IMR-90 (cell line): ENCODE data around the gene MTREX. TPM values are rescaled to one million over a fixed set of nuclear protein-coding genes. Genes with fewer than 3 reads are reported as not detected.

Experiments
- ATAC-seq: fragments of 200-7000 bp; cut with Tn5 transposase; 2 replicates; pipeline ENCODE4 v1.9.1; 2020; ENCODE audit warnings: low read depth, mild to moderate bottlenecking, moderate library complexity
- BruUV-seq: library from RNA; stranded (reverse); fragments of 400-500 nt; replicated peaks from 2 replicates; lab custom pipeline; 2021; lab: Mats Ljungman, UMichigan
- CTCF ChIA-PET: fragments of 300-600 bp; formaldehyde crosslinking; extraction: SDS; loops from one replicate; lab custom pipeline; 2021; ENCODE audit warnings: antibody characterized with exemption; lab: Yijun Ruan, JAX
- POLR2A ChIA-PET: fragments of 300-600 bp; sonication (Branson Sonifier 250); formaldehyde crosslinking; loops from one replicate; lab custom pipeline; 2022; ENCODE audit warnings: antibody characterized with exemption; ENCODE audit not compliant: unreplicated experiment; lab: Charles Lee
- DNase-seq: peaks from one replicate; pipeline ENCODE4 v3.0.0; 2013
- H2AFZ ChIP-seq: replicated peaks from 2 replicates; pipeline ENCODE3; 2013; ENCODE audit warnings: low read length, mild to moderate bottlenecking; ENCODE audit not compliant: poor library complexity
- H2AK5ac ChIP-seq: 2 replicates; pipeline ENCODE4 v1.6.1; 2013; ENCODE audit warnings: low read depth, low read length, inconsistent platforms
- H2AK9ac ChIP-seq: replicated peaks from 2 replicates; pipeline ENCODE3; 2013; ENCODE audit warnings: mild to moderate bottlenecking, low read depth, low read length, moderate library complexity; ENCODE audit not compliant: poor library complexity
- H2BK120ac ChIP-seq: 2 replicates; pipeline ENCODE4 v1.6.1; 2013; ENCODE audit warnings: low read depth, low read length, inconsistent platforms
- H2BK15ac ChIP-seq: 3 replicates; pipeline ENCODE4 v1.6.1; 2013; ENCODE audit warnings: low read depth, low read length, inconsistent platforms
- H2BK20ac ChIP-seq: 2 replicates; pipeline ENCODE4 v1.6.1; 2013; ENCODE audit warnings: low read depth, mild to moderate bottlenecking, inconsistent platforms, low read length, moderate library complexity
- H2BK5ac ChIP-seq: 2 replicates; pipeline ENCODE4 v1.6.1; 2013; ENCODE audit warnings: mild to moderate bottlenecking, low read depth, low read length, inconsistent platforms; ENCODE audit not compliant: poor library complexity, severe bottlenecking
- H3K14ac ChIP-seq: replicated peaks from 2 replicates; pipeline ENCODE4 v1.6.1; 2013; ENCODE audit warnings: low read depth, low read length, inconsistent platforms
- H3K18ac ChIP-seq: 2 replicates; pipeline ENCODE4 v1.6.1; 2013; ENCODE audit warnings: low read depth, low read length, control low read depth
- H3K23ac ChIP-seq: 2 replicates; pipeline ENCODE4 v1.6.1; 2013; ENCODE audit warnings: low read depth, low read length, inconsistent platforms
- H3K27ac ChIP-seq: 2 replicates; pipeline ENCODE4 v1.5.1; 2013; ENCODE audit warnings: mild to moderate bottlenecking, control low read depth, low read length; ENCODE audit not compliant: insufficient read depth
- H3K27me3 ChIP-seq: 2 replicates; pipeline ENCODE4 v1.6.1; 2013; ENCODE audit warnings: low read length; ENCODE audit not compliant: control insufficient read depth, insufficient read depth
- H3K36me3 ChIP-seq: 2 replicates; pipeline ENCODE4 v1.6.1; 2013; ENCODE audit warnings: low read length, mixed read lengths; ENCODE audit not compliant: control insufficient read depth, insufficient read depth
- H3K4ac ChIP-seq: 2 replicates; pipeline ENCODE4 v1.6.1; 2013; ENCODE audit warnings: low read depth, low read length, inconsistent platforms
- H3K4me1 ChIP-seq: 2 replicates; pipeline ENCODE4 v1.6.1; 2013; ENCODE audit warnings: low read length, mixed read lengths; ENCODE audit not compliant: control insufficient read depth, insufficient read depth
- H3K4me2 ChIP-seq: 2 replicates; pipeline ENCODE4 v1.6.1; 2013; ENCODE audit warnings: low read depth, mild to moderate bottlenecking, control low read depth, low read length, moderate library complexity
- H3K4me3 ChIP-seq: 2 replicates; pipeline ENCODE4 v1.5.1; 2013; ENCODE audit warnings: low read depth, mild to moderate bottlenecking, control low read depth, low read length, moderate library complexity; ENCODE audit not compliant: insufficient read depth
- H3K56ac ChIP-seq: 2 replicates; pipeline ENCODE4 v1.6.1; 2013; ENCODE audit warnings: low read length, inconsistent platforms; ENCODE audit not compliant: insufficient read depth; ENCODE audit errors: extremely low read depth
- H3K79me1 ChIP-seq, 2 experiments: 2 replicates each; pipeline ENCODE4 v1.6.1; 2013; ENCODE audit warnings: low read length in 2 of 2, inconsistent platforms in 1 of 2, low read depth in 1 of 2
- H3K9ac ChIP-seq: 2 replicates; pipeline ENCODE4 v1.6.1; 2013; ENCODE audit warnings: low read depth, low read length, control low read depth
- H3K9me1 ChIP-seq: 2 replicates; pipeline ENCODE4 v1.6.1; 2013; ENCODE audit warnings: low read length, inconsistent platforms; ENCODE audit not compliant: insufficient read depth
- H3K9me3 ChIP-seq: 2 replicates; pipeline ENCODE4 v1.6.1; 2013; ENCODE audit warnings: low read length; ENCODE audit not compliant: control insufficient read depth, insufficient read depth
- H4K20me1 ChIP-seq: 2 replicates; pipeline ENCODE4 v1.6.1; 2013; ENCODE audit warnings: low read length, inconsistent platforms; ENCODE audit not compliant: insufficient read depth
- H4K5ac ChIP-seq: 2 replicates; pipeline ENCODE4 v1.6.1; 2013; ENCODE audit warnings: mild to moderate bottlenecking, low read depth, low read length, control low read depth
- H4K8ac ChIP-seq, 2 experiments: 2 replicates each; pipeline ENCODE4 v1.6.1; 2013; ENCODE audit warnings: low read depth in 2 of 2, low read length in 2 of 2, control low read depth in 1 of 2, inconsistent platforms in 1 of 2
- H4K91ac ChIP-seq: 2 replicates; pipeline ENCODE4 v1.6.1; 2013; ENCODE audit warnings: low read depth, low read length, inconsistent platforms; ENCODE audit not compliant: insufficient read depth
- BHLHE40 ChIP-seq: fragments of 150-350 bp; IDR thresholded peaks from 2 replicates; pipeline ENCODE4 v1.6.1; 2016; ENCODE audit warnings: mild to moderate bottlenecking, low read depth, low read length
- CHD1 ChIP-seq: IDR thresholded peaks from 2 replicates; pipeline ENCODE4 v1.6.1; 2012; ENCODE audit warnings: low read depth, low read length, improper control_type of control experiment
- FOS ChIP-seq: fragments of 150-350 bp; IDR thresholded peaks from 2 replicates; pipeline ENCODE4 v1.6.1; 2016; ENCODE audit warnings: low read depth, low read length
- POLR2A ChIP-seq: IDR thresholded peaks from 2 replicates; pipeline ENCODE4 v1.6.1; 2012; ENCODE audit warnings: mild to moderate bottlenecking, low read depth, low read length
- WGBS, 2 experiments: methylation state at CpG; one replicate each; pipeline versions ENCODE4 v1.1.5 to v1.1.7; 2013; ENCODE audit warnings: missing lambda C conversion rate in 2 of 2; ENCODE audit not compliant: insufficient read length in 1 of 2; ENCODE audit errors: extremely low coverage in 2 of 2; 5-methylcytosine and 5-hydroxymethylcytosine counted together
- dilution Hi-C: fragments of 300-500 bp; cut with HindIII; formaldehyde crosslinking; loops from one replicate; pipeline ENCODE4 v1.14.3; 2018; ENCODE audit warnings: low sequenced_read_pairs; ENCODE audit not compliant: unreplicated experiment
- in situ Hi-C: fragments of 300-500 bp; cut with MboI; formaldehyde crosslinking; loops from 3 replicates; pipeline ENCODE4 v1.14.3; 2019; ENCODE audit warnings: low sequenced_read_pairs, inconsistent platforms, mixed read lengths
- intact Hi-C: fragments of 100-400 bp; cut with micrococcal nuclease; formaldehyde crosslinking; loops from 2 replicates; pipeline ENCODE4 v1.10.0; 2022
- polyA plus RNA-seq, 3 experiments: library from polyadenylated mRNA; depleted of rRNA; stranded (reverse); fragments of >200 nt; gene quantifications; 2 replicates each; pipeline ENCODE4 v1.2.3, GENCODE V29; 2012; ENCODE audit warnings: low replicate concordance in 1 of 3
- total RNA-seq: library from RNA; depleted of rRNA; stranded (reverse); fragments of >200 nt; gene quantifications from 2 replicates; pipeline ENCODE4 v1.2.3, GENCODE V29; 2012

MTREX gene
- total and polyA plus RNA-seq, 2 of the 4 experiments (the other 2 are of a cell fraction), result 22.1 to 33.2 TPM

DNA sequence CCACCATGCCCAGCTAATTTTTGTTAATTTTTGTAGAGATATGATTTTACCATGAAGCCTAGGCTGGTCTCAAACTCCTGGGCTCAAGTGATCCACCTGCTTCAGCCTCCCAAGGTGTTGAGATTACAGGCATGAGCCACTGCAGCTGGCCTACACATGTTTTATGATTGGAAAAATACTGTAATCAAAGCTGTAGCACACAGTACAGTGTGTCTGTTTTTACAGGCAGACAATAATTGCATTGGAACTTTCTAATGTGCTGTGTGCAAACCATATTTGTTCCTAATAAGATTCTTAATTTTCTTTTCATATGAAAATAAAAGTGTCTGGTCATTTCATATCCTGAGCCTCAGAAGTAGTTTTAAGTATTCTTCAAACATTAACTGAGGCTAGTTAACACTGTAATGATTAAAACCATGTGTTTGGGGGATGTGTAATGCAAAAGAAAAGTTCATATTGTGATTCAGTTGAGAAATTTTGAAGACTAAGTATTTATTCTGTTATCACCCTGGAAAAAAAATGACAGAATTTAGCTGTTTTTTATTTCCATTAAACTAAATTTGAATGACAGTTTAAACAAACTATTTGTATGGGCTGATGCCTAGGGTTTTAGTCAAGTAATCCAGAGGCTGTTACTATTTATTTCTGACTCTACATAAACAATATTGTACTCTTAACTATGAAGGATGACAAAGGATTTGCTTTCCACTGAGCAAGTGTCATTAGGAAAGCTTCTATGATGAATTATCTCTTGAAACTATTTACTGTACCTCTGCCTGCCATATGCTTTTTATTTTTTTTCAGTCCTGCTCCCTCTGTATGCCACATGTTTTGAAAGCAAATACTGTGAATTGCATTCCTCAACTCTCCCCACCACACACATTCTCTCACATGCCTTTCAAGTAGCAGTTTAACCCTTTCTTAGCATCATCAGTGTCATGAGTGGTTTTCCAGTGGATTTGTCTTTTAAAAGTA is 111.5 kb downstream of the MTREX start (continued):
- TF ChIP-seq FOS, result no peak
- TF ChIP-seq POLR2A, result no peak
- no peak for TF ChIP-seq BHLHE40

DNA sequence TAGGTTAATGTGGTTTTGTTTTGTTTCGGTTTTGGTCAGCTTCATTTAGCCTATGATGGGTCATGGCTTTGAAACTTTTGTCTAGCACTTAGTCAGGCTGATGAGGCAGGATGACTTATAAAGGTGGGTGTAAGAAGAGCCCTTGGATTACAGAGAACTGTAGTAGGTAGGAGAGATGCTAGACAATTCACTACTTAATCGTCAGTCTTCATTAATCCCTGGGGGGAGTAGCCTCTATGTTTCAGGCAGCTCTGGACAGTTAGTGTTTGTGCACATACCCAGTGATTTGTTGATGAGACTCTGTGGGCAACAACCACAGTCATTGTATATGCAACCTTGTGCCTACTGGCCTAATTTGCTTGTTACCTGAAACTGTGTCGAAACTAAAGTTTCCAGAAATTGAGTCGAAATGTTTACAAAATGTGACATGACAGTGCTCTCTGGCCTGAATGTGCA is 113.3 kb downstream of the MTREX start:
- no peaks in the 10 kb centered on the region for H3K27me3 ChIP-seq
- H3K4ac ChIP-seq, result no peak overlapping the region
- no peak for ATAC-seq
- no peak overlapping the region for H3K4me3 ChIP-seq
- dilution Hi-C loops, result no loop called here
- H3K36me3 ChIP-seq, result peaks cover 24% of the 10 kb centered on the region
- no peak overlapping the region for H2BK120ac ChIP-seq
- H4K20me1 ChIP-seq, result peaks cover 5% of the 10 kb centered on the region; the same call in 1 of the 2 replicates
- ChIA-PET CTCF (interaction anchor here (0.6 kb wide), 1 partner anchor 17 kb away, joined by 4 read pairs; no protein-coding TSS in a partner anchor), POLR2A (no interaction called here)
- no peak overlapping the region for H3K27ac ChIP-seq
- H3K79me1 ChIP-seq, result peaks cover 8 to 32% of the 10 kb centered on the region in 2 experiments
- H4K5ac ChIP-seq, result no peak overlapping the region
- H2BK15ac ChIP-seq, result no peak overlapping the region
- no peak overlapping the region for H2BK5ac ChIP-seq
- TF ChIP-seq BHLHE40, result no peak
- TF ChIP-seq CHD1, result no peak
- TF ChIP-seq FOS, result no peak
- no peak overlapping the region for H2BK20ac ChIP-seq
- no peak overlapping the region for H4K91ac ChIP-seq
- no peak overlapping the region; the same call in 1 of the 2 replicates for H3K4me2 ChIP-seq
- H3K9me3 ChIP-seq, result no peaks in the 10 kb centered on the region
- no peak overlapping the region; the same call in 1 of the 2 replicates for H3K18ac ChIP-seq
- intact Hi-C loops, result loop anchor here (5.0 kb wide), 1 partner anchor 271 kb away; no protein-coding TSS in a partner anchor
- DNase-seq, result peak; percentile 63
- no peak overlapping the region for H2AK5ac ChIP-seq
- H4K8ac ChIP-seq, result peak overlapping the region in 1 of 2 experiments; percentile 51; a peak in 1 of 4 replicates
- peak overlapping the region; percentile 38 for H3K14ac ChIP-seq
- no peak overlapping the region for H2AK9ac ChIP-seq
- H3K4me1 ChIP-seq, result peaks cover 9% of the 10 kb centered on the region
- in situ Hi-C loops, result no loop called here
- 60% methylated on average over 1 of the region's 4 CpGs; no CpG with 5 or more reads in 1 of the 2 experiments for WGBS, 2 experiments
- no peak overlapping the region for H3K56ac ChIP-seq
- H3K9me1 ChIP-seq, result peaks cover 11% of the 10 kb centered on the region
- H2AFZ ChIP-seq, result no peak overlapping the region
- no TSS peak for BruUV-seq
- no peak overlapping the region for H3K23ac ChIP-seq
- no peak overlapping the region for H3K9ac ChIP-seq
